HG02571 (cell line): ENCODE results near the gene HOXB2.

Experiments used
- ATAC-seq: cut with Tn5 transposase; IDR thresholded peaks from one replicate; pipeline ENCODE4 v1.9.1; 2021; ENCODE audit warnings: mild to moderate bottlenecking, moderate library complexity; ENCODE audit not compliant: unreplicated experiment

The HOXB2 gene

DNA sequence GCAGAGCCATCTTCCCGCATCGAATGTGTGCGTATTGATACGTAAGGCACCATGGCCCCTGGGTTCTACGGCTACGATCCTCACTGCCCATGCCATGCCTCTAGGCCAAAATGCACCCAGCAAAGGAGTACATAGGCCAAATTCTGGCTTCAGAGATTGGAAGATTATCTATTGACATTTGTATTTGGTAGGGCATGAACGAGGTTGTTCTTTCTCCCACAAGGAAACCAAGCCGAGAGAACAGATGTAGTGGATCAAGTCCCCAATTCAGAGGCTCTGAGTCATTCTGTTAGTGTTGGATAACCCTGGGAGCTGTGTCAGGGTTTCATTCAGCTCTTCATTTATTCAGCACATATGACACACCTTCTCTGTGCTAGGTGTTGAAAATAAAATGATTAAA lies 50.6 kb downstream of the HOXB2 start:
- ATAC-seq, result no peak
